NT2/D1 (cell line): ENCODE data around the gene RSPO3.
"Not testable (repeated sequence)": the region's sequence is repeated elsewhere in the genome, so short reads cannot be mapped to it uniquely, and the experiment has no call there.

Source experiments
- DNase-seq: peaks from one replicate; pipeline ENCODE4 v3.0.0-alpha.2; 2011; ENCODE audit warnings: low read depth, low spot score
- H3K27me3 ChIP-seq: 2 replicates; pipeline ENCODE4 v1.6.0; 2011; ENCODE audit warnings: mild to moderate bottlenecking; ENCODE audit not compliant: insufficient read length, insufficient read depth
- H3K36me3 ChIP-seq: 2 replicates; pipeline ENCODE4 v1.6.1; 2011; ENCODE audit warnings: mild to moderate bottlenecking, low read length, mixed read lengths; ENCODE audit not compliant: insufficient read depth, insufficient read length
- H3K4me1 ChIP-seq: 2 replicates; pipeline ENCODE4 v1.5.1; 2011; ENCODE audit not compliant: insufficient read depth, insufficient read length
- H3K4me3 ChIP-seq: 2 replicates; pipeline ENCODE4 v1.5.1; 2011; ENCODE audit warnings: low read depth; ENCODE audit not compliant: insufficient read length
- H3K9ac ChIP-seq: 2 replicates; pipeline ENCODE4 v1.6.0; 2011; ENCODE audit warnings: low read depth; ENCODE audit not compliant: insufficient read length
- H3K9me3 ChIP-seq: 2 replicates; pipeline ENCODE4 v1.5.1; 2011; ENCODE audit warnings: mild to moderate bottlenecking, low read length; ENCODE audit not compliant: insufficient read depth
- SUZ12 ChIP-seq: IDR thresholded peaks from 2 replicates; pipeline ENCODE4 v1.6.1; 2011; ENCODE audit not compliant: insufficient read length, insufficient read depth; ENCODE audit errors: extremely low read depth
- YY1 ChIP-seq: IDR thresholded peaks from 2 replicates; pipeline ENCODE4 v1.6.1; 2011; ENCODE audit not compliant: insufficient read length, insufficient read depth
- ZNF274 ChIP-seq: IDR thresholded peaks from 2 replicates; pipeline ENCODE4 v1.6.1; 2011; ENCODE audit warnings: mild to moderate bottlenecking, low read depth, low read length

Gene RSPO3

GRCh38 chr6:127216810-127217789 is 98.6 kb downstream of the RSPO3 start:
- DNase-seq: no peak

GRCh38 chr6:127219869-127220268 is 101.4 kb downstream of the RSPO3 start:
- no peak for DNase-seq
- no peaks in the 10 kb centered on the region for H3K4me1 ChIP-seq
- no peaks in the 10 kb centered on the region for H3K36me3 ChIP-seq
- no peaks in the 10 kb centered on the region for H3K9me3 ChIP-seq
- H3K9ac ChIP-seq: no peak overlapping the region
- H3K27me3 ChIP-seq: no peaks in the 10 kb centered on the region
- no peak overlapping the region for H3K4me3 ChIP-seq
- TF ChIP-seq SUZ12 (no peak), ZNF274 (no peak), YY1 (no peak)

More at GRCh38 chr6:127216810-127217789, 98.6 kb downstream of the RSPO3 start:
- Histone ChIP-seq H3K36me3 (no peaks in the 10 kb centered on the region), H3K4me3 (no peak overlapping the region), H3K9me3 (no peaks in the 10 kb centered on the region), H3K4me1 (no peaks in the 10 kb centered on the region), H3K27me3 (no peaks in the 10 kb centered on the region), H3K9ac (no peak overlapping the region)
- TF ChIP-seq SUZ12 (no peak), YY1 (no peak), ZNF274 (no peak)

- Histone ChIP-seq H3K9ac (no peak overlapping the region), H3K4me1 (no peaks in the 10 kb centered on the region), H3K9me3 (no peaks in the 10 kb centered on the region), H3K27me3 (no peaks in the 10 kb centered on the region), H3K36me3 (no peaks in the 10 kb centered on the region), H3K4me3 (no peak overlapping the region)
- TF ChIP-seq ZNF274 (no peak), YY1 (no peak), SUZ12 (no peak)
- DNase-seq: no peak
Measured at GRCh38 chr6:127221201-127221600, 102.7 kb downstream of the RSPO3 start.

GRCh38 chr6:127222418-127222817 is 103.9 kb downstream of the RSPO3 start:
- no peak overlapping the region for H3K9ac ChIP-seq

GRCh38 chr6:127225497-127225896 is 107.0 kb downstream of the RSPO3 start:
- no peaks in the 10 kb centered on the region for H3K9me3 ChIP-seq
- TF ChIP-seq SUZ12: no peak
- TF ChIP-seq ZNF274: no peak
- TF ChIP-seq YY1: no peak
- H3K4me1 ChIP-seq: no peaks in the 10 kb centered on the region
- no peaks in the 10 kb centered on the region for H3K27me3 ChIP-seq
- H3K4me3 ChIP-seq: no peak overlapping the region
- DNase-seq: no peak
- H3K9ac ChIP-seq: no peak overlapping the region
- no peaks in the 10 kb centered on the region for H3K36me3 ChIP-seq

More at GRCh38 chr6:127222418-127222817, 103.9 kb downstream of the RSPO3 start:
- no peak for DNase-seq
- Histone ChIP-seq H3K4me3 (no peak overlapping the region), H3K9me3 (no peaks in the 10 kb centered on the region), H3K27me3 (no peaks in the 10 kb centered on the region), H3K36me3 (no peaks in the 10 kb centered on the region), H3K4me1 (no peaks in the 10 kb centered on the region)
- TF ChIP-seq YY1 (no peak), ZNF274 (no peak), SUZ12 (no peak)

- H3K36me3 ChIP-seq, H3K9ac ChIP-seq, H3K9me3 ChIP-seq, DNase-seq, H3K4me3 ChIP-seq, H3K4me1 ChIP-seq, H3K27me3 ChIP-seq: not testable (repeated sequence)
Measured at GRCh38 chr6:127233819-127234218, 115.3 kb downstream of the RSPO3 start.

- H3K27me3 ChIP-seq: no peaks in the 10 kb centered on the region
- no peak overlapping the region for H3K9ac ChIP-seq
- DNase-seq: no peak
- no peaks in the 10 kb centered on the region for H3K4me1 ChIP-seq
- H3K4me3 ChIP-seq: no peak overlapping the region
- no peaks in the 10 kb centered on the region for H3K9me3 ChIP-seq
- TF ChIP-seq YY1 (no peak), SUZ12 (no peak), ZNF274 (no peak)
- no peaks in the 10 kb centered on the region for H3K36me3 ChIP-seq
Measured at GRCh38 chr6:127243501-127243900, 125.0 kb downstream of the RSPO3 start.
